SK-N-SH (cell line): ENCODE data around the gene ACAP2. TPM values are rescaled to one million over a fixed set of nuclear protein-coding genes. Genes with fewer than 3 reads are reported as not detected.
A peak's percentile ranks its signal among the peaks of the same experiment; 100 is the strongest.

Experiments
- CTCF ChIA-PET: fragments of 300-600, 350-600 bp; formaldehyde crosslinking; extraction: SDS; loops from one replicate; lab custom pipeline; 2021; lab: Yijun Ruan, JAX
- POLR2A ChIA-PET: fragments of 350-600 bp; sonication (Branson Sonifier 250); formaldehyde crosslinking; extraction: SDS; loops from one replicate; lab custom pipeline; 2020; ENCODE audit warnings: antibody characterized with exemption, inconsistent platforms; lab: Yijun Ruan, JAX
- DNase-seq: peaks from one replicate; pipeline ENCODE4 v3.0.0; 2012
- H2AFZ ChIP-seq: fragments of 200-600 bp; sonication (generic); 2 replicates; pipeline ENCODE4 v1.8.1; 2016; ENCODE audit warnings: antibody characterized with exemption, mild to moderate bottlenecking, low read depth
- H3F3A ChIP-seq: fragments of 200-600 bp; sonication (generic); replicated peaks from 2 replicates; pipeline ENCODE3; 2016; ENCODE audit warnings: antibody characterized with exemption, mild to moderate bottlenecking; ENCODE audit not compliant: insufficient read depth
- H3K27ac ChIP-seq, 2 experiments: fragments of 200-500 bp in 1 of 2; fragments of 200-600 bp in 1 of 2; sonication (Bioruptor generic) in 1 of 2; sonication (generic), shearing (Covaris generic) in 1 of 2; 2 replicates each; pipeline versions ENCODE4 v1.5.1 to v1.6.1; 2014 to 2016; ENCODE audit warnings: low read depth in 2 of 2, inconsistent platforms in 1 of 2, low read length in 1 of 2, mild to moderate bottlenecking in 1 of 2, mixed read lengths in 1 of 2
- H3K27me3 ChIP-seq: fragments of 200-600 bp; sonication (generic), shearing (Covaris generic); 2 replicates; pipeline ENCODE4 v1.6.1; 2016; ENCODE audit warnings: mixed run types; ENCODE audit not compliant: insufficient read depth
- H3K36me3 ChIP-seq, 2 experiments: fragments of 200-500 bp in 1 of 2; fragments of 200-600 bp in 1 of 2; sonication (Bioruptor generic) in 1 of 2; sonication (generic) in 1 of 2; replicated peaks in 1 of 2; 2 replicates each; pipeline versions ENCODE3 to v1.5.1; 2014 to 2016; ENCODE audit warnings: low read length in 1 of 2, mild to moderate bottlenecking in 1 of 2; ENCODE audit not compliant: insufficient read depth in 2 of 2, control insufficient read depth in 1 of 2
- H3K4me1 ChIP-seq, 2 experiments: fragments of 200-500 bp in 1 of 2; fragments of 200-600 bp in 1 of 2; sonication (Bioruptor generic) in 1 of 2; sonication (generic), shearing (Covaris generic) in 1 of 2; 2 replicates each; pipeline versions ENCODE4 v1.5.1 to v1.6.1; 2014 to 2016; ENCODE audit warnings: low read depth in 1 of 2, low read length in 1 of 2, mixed run types in 1 of 2; ENCODE audit not compliant: insufficient read depth in 2 of 2, control insufficient read depth in 1 of 2
- H3K4me2 ChIP-seq: fragments of 200-600 bp; sonication (generic), shearing (Covaris generic); 2 replicates; pipeline ENCODE4 v1.6.1; 2017; ENCODE audit warnings: mixed run types
- H3K4me3 ChIP-seq, 2 experiments: fragments of 200-500 bp in 1 of 2; fragments of 200-600 bp in 1 of 2; sonication (Bioruptor generic) in 1 of 2; sonication (generic), shearing (Covaris generic) in 1 of 2; 2 replicates each; pipeline versions ENCODE4 v1.5.1 to v1.8.1; 2014 to 2016; ENCODE audit warnings: low read depth in 2 of 2, inconsistent platforms in 1 of 2, low read length in 1 of 2, mild to moderate bottlenecking in 1 of 2, mixed read lengths in 1 of 2, moderate library complexity in 1 of 2
- H3K79me2 ChIP-seq: fragments of 200-600 bp; sonication (generic); 2 replicates; pipeline ENCODE4 v1.8.1; 2017; ENCODE audit warnings: mild to moderate bottlenecking; ENCODE audit not compliant: insufficient read depth
- H3K9ac ChIP-seq: fragments of 200-600 bp; sonication (generic); 2 replicates; pipeline ENCODE4 v1.6.1; 2017; ENCODE audit warnings: mixed run types
- H3K9me2 ChIP-seq: fragments of 200-600 bp; sonication (generic); 2 replicates; pipeline ENCODE4 v1.6.1; 2017; ENCODE audit warnings: mixed run types
- H3K9me3 ChIP-seq: fragments of 200-600 bp; sonication (generic); 2 replicates; pipeline ENCODE4 v1.6.1; 2017; ENCODE audit warnings: mixed run types, mild to moderate bottlenecking, moderate library complexity
- H4K20me1 ChIP-seq: fragments of 200-600 bp; sonication (generic); 2 replicates; pipeline ENCODE4 v1.6.1; 2017; ENCODE audit warnings: mild to moderate bottlenecking, mixed run types; ENCODE audit not compliant: insufficient read depth
- CHD2 ChIP-seq: fragments of 150-350 bp; IDR thresholded peaks from 2 replicates; pipeline ENCODE4 v1.6.1; 2018; ENCODE audit warnings: low read length; ENCODE audit not compliant: partially characterized antibody
- ELF1 ChIP-seq: IDR thresholded peaks from 2 replicates; pipeline ENCODE4 v1.4.0; 2012
- EP300 ChIP-seq, 2 experiments: IDR thresholded peaks; 2 replicates each; pipeline versions ENCODE4 v1.4.0 to v1.6.1; 2012; ENCODE audit warnings: borderline replicate concordance in 1 of 2, low read depth in 1 of 2, low read length in 1 of 2
- FOSL2 ChIP-seq: IDR thresholded peaks from 2 replicates; pipeline ENCODE4 v1.4.0; 2012; ENCODE audit warnings: low read depth, mild to moderate bottlenecking, moderate library complexity, borderline replicate concordance
- FOXJ3 ChIP-seq: sonication (generic); formaldehyde crosslinking; IDR thresholded peaks from 2 replicates; pipeline ENCODE4 v1.5.1; 2020; ENCODE audit warnings: mild to moderate bottlenecking, missing genetic modification reagents
- FOXM1 ChIP-seq: IDR thresholded peaks from 2 replicates; pipeline ENCODE4 v1.4.0; 2012; ENCODE audit warnings: low read depth, mild to moderate bottlenecking
- GABPA ChIP-seq: IDR thresholded peaks from 2 replicates; pipeline ENCODE4 v1.4.0; 2012; ENCODE audit warnings: low read depth, mild to moderate bottlenecking
- JUND ChIP-seq: IDR thresholded peaks from 2 replicates; pipeline ENCODE4 v1.4.0; 2012
- NRF1 ChIP-seq: IDR thresholded peaks from 2 replicates; pipeline ENCODE4 v1.6.1; 2012; ENCODE audit warnings: low read depth, mild to moderate bottlenecking, low read length
- POLR2AphosphoS5 ChIP-seq: IDR thresholded peaks from 2 replicates; pipeline ENCODE4 v1.6.1; 2012; ENCODE audit warnings: low read depth, low read length
- RXRA ChIP-seq: IDR thresholded peaks from 2 replicates; pipeline ENCODE4 v1.4.0; 2012; ENCODE audit warnings: low read depth, mild to moderate bottlenecking, borderline replicate concordance
- SIN3A ChIP-seq: IDR thresholded peaks from 2 replicates; pipeline ENCODE4 v1.6.1; 2012; ENCODE audit warnings: low read depth, mild to moderate bottlenecking, low read length, moderate library complexity, borderline replicate concordance
- TEAD4 ChIP-seq: IDR thresholded peaks from 2 replicates; pipeline ENCODE4 v1.4.0; 2012; ENCODE audit warnings: mild to moderate bottlenecking, borderline replicate concordance; ENCODE audit not compliant: insufficient read depth
- YY1 ChIP-seq: IDR thresholded peaks from 2 replicates; pipeline ENCODE4 v1.4.0; 2012; ENCODE audit warnings: low read depth, mild to moderate bottlenecking
- ZBTB33 ChIP-seq: IDR thresholded peaks from 2 replicates; pipeline ENCODE4 v1.4.0; 2012; ENCODE audit warnings: low read depth, borderline replicate concordance
- WGBS: methylation state at CpG from one replicate; pipeline ENCODE4 v1.1.6; 2017; ENCODE audit warnings: low lambda C conversion rate; 5-methylcytosine and 5-hydroxymethylcytosine counted together
- polyA plus RNA-seq, 3 experiments: library from polyadenylated mRNA; depleted of rRNA; stranded (reverse); fragments of >200 nt; gene quantifications; 2 replicates each; pipeline ENCODE4 v1.2.3, GENCODE V29; 2012
- TF ChIP-seq, protein P1 (sequence below): fragments of 200-600 bp; sonication (generic); IDR thresholded peaks from 2 replicates; pipeline ENCODE4 v1.6.1; 2017; ENCODE audit warnings: antibody characterized with exemption, mild to moderate bottlenecking, moderate library complexity
- TF ChIP-seq, protein P2 (sequence below): IDR thresholded peaks from 2 replicates; pipeline ENCODE4; 2012

The ACAP2 gene
- polyA plus RNA-seq, 1 of the 3 experiments (the other 2 are of a cell fraction), result 6.8 TPM

GRCh38 chr3:195256639-195257453 is 186.0 kb downstream of the ACAP2 start:
- 94% methylated on average over 16 of the region's 19 CpGs for WGBS
- Histone ChIP-seq H2AFZ (no peak overlapping the region), H3F3A (peaks cover 4% of the 10 kb centered on the region), H3K4me3 (no peak overlapping the region), H3K27ac (peak overlapping the region in 1 of 2 experiments; percentile 97; a peak in 1 of 4 replicates), H3K4me2 (no peak overlapping the region), H3K27me3 (no peaks in the 10 kb centered on the region), H3K36me3 (no peaks in the 10 kb centered on the region), H3K9me2 (no peaks in the 10 kb centered on the region), H3K79me2 (peaks cover 62% of the 10 kb centered on the region), H3K4me1 (peaks cover 34 to 82% of the 10 kb centered on the region in 2 experiments), H3K9me3 (no peaks in the 10 kb centered on the region), H4K20me1 (no peaks in the 10 kb centered on the region), H3K9ac (no peak overlapping the region)
- no peak for TF ChIP-seq ZBTB33
- no peak for TF ChIP-seq SIN3A
- TF ChIP-seq FOXM1, result no peak
- TF ChIP-seq YY1, result no peak
- TF ChIP-seq, protein P1, sequence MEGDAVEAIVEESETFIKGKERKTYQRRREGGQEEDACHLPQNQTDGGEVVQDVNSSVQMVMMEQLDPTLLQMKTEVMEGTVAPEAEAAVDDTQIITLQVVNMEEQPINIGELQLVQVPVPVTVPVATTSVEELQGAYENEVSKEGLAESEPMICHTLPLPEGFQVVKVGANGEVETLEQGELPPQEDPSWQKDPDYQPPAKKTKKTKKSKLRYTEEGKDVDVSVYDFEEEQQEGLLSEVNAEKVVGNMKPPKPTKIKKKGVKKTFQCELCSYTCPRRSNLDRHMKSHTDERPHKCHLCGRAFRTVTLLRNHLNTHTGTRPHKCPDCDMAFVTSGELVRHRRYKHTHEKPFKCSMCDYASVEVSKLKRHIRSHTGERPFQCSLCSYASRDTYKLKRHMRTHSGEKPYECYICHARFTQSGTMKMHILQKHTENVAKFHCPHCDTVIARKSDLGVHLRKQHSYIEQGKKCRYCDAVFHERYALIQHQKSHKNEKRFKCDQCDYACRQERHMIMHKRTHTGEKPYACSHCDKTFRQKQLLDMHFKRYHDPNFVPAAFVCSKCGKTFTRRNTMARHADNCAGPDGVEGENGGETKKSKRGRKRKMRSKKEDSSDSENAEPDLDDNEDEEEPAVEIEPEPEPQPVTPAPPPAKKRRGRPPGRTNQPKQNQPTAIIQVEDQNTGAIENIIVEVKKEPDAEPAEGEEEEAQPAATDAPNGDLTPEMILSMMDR, result no peak
- no peak for TF ChIP-seq FOXJ3
- no peak for TF ChIP-seq NRF1
- TF ChIP-seq CHD2, result no peak
- TF ChIP-seq, protein P2, sequence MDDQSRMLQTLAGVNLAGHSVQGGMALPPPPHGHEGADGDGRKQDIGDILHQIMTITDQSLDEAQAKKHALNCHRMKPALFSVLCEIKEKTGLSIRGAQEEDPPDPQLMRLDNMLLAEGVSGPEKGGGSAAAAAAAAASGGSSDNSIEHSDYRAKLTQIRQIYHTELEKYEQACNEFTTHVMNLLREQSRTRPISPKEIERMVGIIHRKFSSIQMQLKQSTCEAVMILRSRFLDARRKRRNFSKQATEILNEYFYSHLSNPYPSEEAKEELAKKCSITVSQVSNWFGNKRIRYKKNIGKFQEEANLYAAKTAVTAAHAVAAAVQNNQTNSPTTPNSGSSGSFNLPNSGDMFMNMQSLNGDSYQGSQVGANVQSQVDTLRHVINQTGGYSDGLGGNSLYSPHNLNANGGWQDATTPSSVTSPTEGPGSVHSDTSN, result no peak
- no peak for TF ChIP-seq TEAD4
- TF ChIP-seq RXRA, result no peak
- TF ChIP-seq POLR2AphosphoS5, result no peak
- TF ChIP-seq FOSL2, result no peak
- no peak for TF ChIP-seq JUND
- no peak for TF ChIP-seq EP300 (IDR thresholded peaks at IDR 0.05; ENCODE audit: borderline replicate concordance in 1 of 2, low read depth in 1 of 2, low read length in 1 of 2)
- TF ChIP-seq GABPA, result no peak
- TF ChIP-seq ELF1, result no peak
- POLR2A ChIA-PET, result no interaction called here
- DNase-seq, result no peak
- CTCF ChIA-PET, result interaction anchor here (0.6 to 5.9 kb wide), 12 partner anchors 15 to 586 kb away, joined by 3 to 50 read pairs (median 4); partner anchors contain the start of genes LSG1 and XXYLT1
